Measurements from ENCODE around the gene TMEM203. TPM values are rescaled to one million over a fixed set of nuclear protein-coding genes. Genes with fewer than 3 reads are reported as not detected.

Gene TMEM203
- total and polyA plus RNA-seq, 9 donors = 29.2 to 40.8 (median 37.5) TPM

DNA sequence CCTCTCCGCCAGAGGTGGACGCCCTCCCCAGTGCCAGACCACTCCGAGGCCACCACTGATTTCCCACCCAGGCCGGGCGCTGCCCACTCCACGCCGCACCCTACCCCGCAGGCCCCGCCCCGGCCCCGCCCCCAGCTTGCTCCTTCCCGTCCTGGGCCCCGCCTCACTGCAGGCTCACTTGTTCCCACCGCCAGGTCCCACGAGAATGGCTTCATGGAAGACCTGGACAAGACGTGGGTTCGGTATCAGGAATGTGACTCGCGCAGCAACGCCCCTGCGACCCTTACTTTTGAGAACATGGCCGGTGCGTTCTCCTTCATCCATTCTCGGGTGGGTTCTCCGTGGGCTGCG, 42.1 kb downstream of the TMEM203 start:
- Histone ChIP-seq H3K4me1 (ENCODE audit: insufficient read depth) (peaks cover 7% of the 10 kb centered on the region), H3K27ac (no peak overlapping the region), H3K9me3 (no peaks in the 10 kb centered on the region), H3K4me3 (no peak overlapping the region), H3K36me3 (no peaks in the 10 kb centered on the region), H3K27me3 (peaks cover 25% of the 10 kb centered on the region)
- no peak for DNase-seq
- intact Hi-C loops (cut with DNase I) = no loop called here
- 17 to 29% (median 27%) methylated on average over 19 to 26 of the region's 26 CpGs for WGBS, 3 donors
- TF ChIP-seq EP300 (IDR thresholded peaks at IDR 0.05) (no peak), POLR2A (IDR thresholded peaks at IDR 0.05) (no peak)
- TF ChIP-seq, protein P1, sequence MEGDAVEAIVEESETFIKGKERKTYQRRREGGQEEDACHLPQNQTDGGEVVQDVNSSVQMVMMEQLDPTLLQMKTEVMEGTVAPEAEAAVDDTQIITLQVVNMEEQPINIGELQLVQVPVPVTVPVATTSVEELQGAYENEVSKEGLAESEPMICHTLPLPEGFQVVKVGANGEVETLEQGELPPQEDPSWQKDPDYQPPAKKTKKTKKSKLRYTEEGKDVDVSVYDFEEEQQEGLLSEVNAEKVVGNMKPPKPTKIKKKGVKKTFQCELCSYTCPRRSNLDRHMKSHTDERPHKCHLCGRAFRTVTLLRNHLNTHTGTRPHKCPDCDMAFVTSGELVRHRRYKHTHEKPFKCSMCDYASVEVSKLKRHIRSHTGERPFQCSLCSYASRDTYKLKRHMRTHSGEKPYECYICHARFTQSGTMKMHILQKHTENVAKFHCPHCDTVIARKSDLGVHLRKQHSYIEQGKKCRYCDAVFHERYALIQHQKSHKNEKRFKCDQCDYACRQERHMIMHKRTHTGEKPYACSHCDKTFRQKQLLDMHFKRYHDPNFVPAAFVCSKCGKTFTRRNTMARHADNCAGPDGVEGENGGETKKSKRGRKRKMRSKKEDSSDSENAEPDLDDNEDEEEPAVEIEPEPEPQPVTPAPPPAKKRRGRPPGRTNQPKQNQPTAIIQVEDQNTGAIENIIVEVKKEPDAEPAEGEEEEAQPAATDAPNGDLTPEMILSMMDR (IDR thresholded peaks at IDR 0.05) = no peak

DNA sequence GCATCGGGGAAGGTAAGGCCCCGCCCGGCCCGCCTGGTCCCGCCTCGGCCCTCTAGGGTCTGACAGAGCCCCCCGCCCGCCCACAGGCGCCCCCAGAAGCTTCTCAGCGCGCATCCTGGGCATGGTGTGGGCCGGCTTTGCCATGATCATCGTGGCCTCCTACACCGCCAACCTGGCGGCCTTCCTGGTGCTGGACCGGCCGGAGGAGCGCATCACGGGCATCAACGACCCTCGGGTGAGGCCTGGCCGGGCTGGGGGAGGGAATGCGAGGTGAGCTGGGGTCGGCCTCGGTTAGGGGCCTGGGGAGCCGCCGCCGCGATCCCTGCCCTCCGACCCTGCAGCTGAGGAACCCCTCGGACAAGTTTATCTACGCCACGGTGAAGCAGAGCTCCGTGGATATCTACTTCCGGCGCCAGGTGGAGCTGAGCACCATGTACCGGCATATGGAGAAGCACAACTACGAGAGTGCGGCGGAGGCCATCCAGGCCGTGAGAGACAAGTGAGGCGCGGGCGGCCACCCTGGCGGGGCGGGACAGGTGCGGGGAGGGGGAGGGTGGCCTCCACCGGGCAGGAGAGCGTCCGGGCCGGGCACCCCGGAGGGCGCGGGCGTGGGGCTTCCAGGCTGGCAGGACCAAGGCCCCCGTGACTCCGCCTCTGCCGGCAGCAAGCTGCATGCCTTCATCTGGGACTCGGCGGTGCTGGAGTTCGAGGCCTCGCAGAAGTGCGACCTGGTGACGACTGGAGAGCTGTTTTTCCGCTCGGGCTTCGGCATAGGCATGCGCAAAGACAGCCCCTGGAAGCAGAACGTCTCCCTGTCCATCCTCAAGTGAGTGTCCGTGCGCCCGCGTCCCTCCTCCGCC, 42.7 kb downstream of the TMEM203 start:
- intact Hi-C loops (cut with DNase I) = no loop called here
- H3K9me3 ChIP-seq = no peaks in the 10 kb centered on the region
- TF ChIP-seq POLR2A (IDR thresholded peaks at IDR 0.05) = no peak
- no peak overlapping the region for H3K27ac ChIP-seq
- DNase-seq = no peak
- no peak overlapping the region for H3K4me3 ChIP-seq
- H3K36me3 ChIP-seq = no peaks in the 10 kb centered on the region
- peaks cover 25% of the 10 kb centered on the region for H3K27me3 ChIP-seq
- WGBS, 3 donors = 2 to 8% (median 3%) methylated on average over 61 to 74 of the region's 74 CpGs
- H3K4me1 ChIP-seq (ENCODE audit: insufficient read depth) = peaks cover 2% of the 10 kb centered on the region

DNA sequence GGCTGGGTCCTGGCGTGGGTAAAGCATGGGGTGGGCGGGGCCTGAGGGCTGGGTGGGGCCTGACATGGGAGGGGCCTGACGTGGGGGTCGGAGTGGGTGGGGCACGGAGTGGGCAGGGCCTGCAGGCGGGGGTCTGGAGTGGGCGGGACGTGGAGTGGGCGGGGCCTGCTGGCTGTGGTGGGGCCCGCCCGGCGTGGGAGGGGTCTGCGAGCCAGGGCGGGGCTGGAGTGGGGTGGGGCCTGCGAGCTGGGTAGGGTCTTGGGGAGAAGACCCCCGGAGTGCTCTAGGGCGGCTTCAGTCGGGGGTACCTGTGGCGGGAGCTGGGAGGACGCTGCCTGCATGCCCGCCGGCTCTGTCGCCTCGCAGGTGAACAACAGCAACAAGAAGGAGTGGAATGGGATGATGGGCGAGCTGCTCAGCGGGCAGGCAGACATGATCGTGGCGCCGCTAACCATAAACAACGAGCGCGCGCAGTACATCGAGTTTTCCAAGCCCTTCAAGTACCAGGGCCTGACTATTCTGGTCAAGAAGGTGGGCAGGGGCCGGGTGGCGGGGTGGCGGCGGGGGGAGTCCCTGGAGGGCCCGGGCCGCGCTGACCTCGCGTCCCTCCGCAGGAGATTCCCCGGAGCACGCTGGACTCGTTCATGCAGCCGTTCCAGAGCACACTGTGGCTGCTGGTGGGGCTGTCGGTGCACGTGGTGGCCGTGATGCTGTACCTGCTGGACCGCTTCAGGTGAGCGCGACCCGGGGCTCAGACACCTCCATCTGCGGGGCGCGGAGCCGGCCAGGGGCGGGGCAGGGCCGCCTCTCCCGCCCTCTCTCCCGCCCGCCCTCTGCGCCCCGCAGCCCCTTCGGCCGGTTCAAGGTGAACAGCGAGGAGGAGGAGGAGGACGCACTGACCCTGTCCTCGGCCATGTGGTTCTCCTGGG, 43.6 kb downstream of the TMEM203 start:
- no peak overlapping the region for H3K4me3 ChIP-seq
- TF ChIP-seq POLR2A (IDR thresholded peaks at IDR 0.05) = no peak
- TF ChIP-seq EP300 (IDR thresholded peaks at IDR 0.05) = no peak
- TF ChIP-seq, protein P1 (IDR thresholded peaks at IDR 0.05) = no peak
- peaks cover 20% of the 10 kb centered on the region for H3K27me3 ChIP-seq
- H3K4me1 ChIP-seq (ENCODE audit: insufficient read depth) = peaks cover 2% of the 10 kb centered on the region
- no peaks in the 10 kb centered on the region for H3K36me3 ChIP-seq
- no peaks in the 10 kb centered on the region for H3K9me3 ChIP-seq
- H3K27ac ChIP-seq = no peak overlapping the region
- 1 to 2% (median 2%) methylated on average over 43 to 69 of the region's 71 CpGs for whole genome bisulfite sequencing, 3 donors
- no peak for DNase-seq
- intact Hi-C loops (cut with DNase I) = no loop called here

DNA sequence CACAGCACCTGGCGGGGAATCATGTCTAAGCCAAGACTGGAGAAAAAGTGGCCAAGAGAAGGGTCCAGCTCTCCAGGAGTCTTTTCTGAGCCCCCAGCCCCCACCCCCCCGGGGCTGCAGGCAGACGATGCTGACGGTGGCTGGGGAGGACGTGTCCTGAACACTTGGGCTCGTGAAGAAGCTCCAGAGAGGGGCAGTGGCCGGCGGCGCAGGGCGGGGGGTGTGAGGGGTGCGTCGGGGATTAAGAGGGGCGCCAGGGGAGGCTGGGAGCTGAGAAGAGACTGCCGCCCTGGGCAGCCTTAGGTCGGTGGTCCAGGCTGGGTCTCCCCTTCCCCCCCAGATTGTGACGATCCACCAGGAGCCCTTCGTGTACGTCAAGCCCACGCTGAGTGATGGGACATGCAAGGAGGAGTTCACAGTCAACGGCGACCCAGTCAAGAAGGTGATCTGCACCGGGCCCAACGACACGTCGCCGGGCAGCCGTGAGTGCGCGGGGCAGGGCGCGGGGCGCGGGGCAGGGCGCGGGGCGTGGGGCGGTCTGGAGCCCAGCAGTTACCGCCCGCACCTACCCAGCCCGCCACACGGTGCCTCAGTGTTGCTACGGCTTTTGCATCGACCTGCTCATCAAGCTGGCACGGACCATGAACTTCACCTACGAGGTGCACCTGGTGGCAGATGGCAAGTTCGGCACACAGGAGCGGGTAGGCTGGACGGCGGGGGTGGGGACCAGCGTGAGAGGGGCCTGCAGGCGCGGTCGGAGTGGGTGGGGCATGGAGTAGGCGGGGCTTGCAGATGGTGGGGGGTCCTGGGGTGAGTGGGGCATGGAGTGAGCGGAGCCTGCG, 44.5 kb downstream of the TMEM203 start:
- Histone ChIP-seq H3K27ac (no peak overlapping the region), H3K27me3 (peaks cover 13% of the 10 kb centered on the region), H3K4me3 (no peak overlapping the region), H3K4me1 (ENCODE audit: insufficient read depth) (peaks cover 6% of the 10 kb centered on the region), H3K9me3 (no peaks in the 10 kb centered on the region), H3K36me3 (no peaks in the 10 kb centered on the region)
- intact Hi-C loops (cut with DNase I) = no loop called here
- 21 to 33% (median 29%) methylated on average over 39 to 56 of the region's 56 CpGs for WGBS, 3 donors
- TF ChIP-seq POLR2A (IDR thresholded peaks at IDR 0.05) (no peak), EP300 (IDR thresholded peaks at IDR 0.05) (no peak)
- TF ChIP-seq, protein P1 (IDR thresholded peaks at IDR 0.05) = no peak
- DNase-seq = no peak

Measured in ovary (tissue), 9 donors.